ENCODE data around the gene C6.

DNA sequence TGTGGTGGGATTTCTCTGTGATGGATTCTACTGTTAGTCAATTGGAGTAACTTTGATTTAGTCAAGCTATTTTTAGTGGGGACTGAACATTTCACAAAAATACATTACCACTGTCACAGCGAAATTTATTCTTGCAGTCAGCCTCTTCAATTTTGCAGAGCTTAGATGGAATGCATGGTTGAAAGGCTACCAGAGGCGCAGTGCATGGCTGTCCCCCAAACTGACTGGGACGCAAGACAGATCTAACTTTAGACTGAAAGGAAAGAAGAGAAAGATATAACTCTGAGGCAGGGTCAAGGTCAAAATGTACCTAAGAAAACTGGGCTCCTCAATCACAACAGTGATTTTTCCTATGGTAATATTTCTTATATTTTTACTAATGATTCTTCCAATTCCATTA, 13.7 kb downstream of the C6 start:
- TF ChIP-seq, protein P1, sequence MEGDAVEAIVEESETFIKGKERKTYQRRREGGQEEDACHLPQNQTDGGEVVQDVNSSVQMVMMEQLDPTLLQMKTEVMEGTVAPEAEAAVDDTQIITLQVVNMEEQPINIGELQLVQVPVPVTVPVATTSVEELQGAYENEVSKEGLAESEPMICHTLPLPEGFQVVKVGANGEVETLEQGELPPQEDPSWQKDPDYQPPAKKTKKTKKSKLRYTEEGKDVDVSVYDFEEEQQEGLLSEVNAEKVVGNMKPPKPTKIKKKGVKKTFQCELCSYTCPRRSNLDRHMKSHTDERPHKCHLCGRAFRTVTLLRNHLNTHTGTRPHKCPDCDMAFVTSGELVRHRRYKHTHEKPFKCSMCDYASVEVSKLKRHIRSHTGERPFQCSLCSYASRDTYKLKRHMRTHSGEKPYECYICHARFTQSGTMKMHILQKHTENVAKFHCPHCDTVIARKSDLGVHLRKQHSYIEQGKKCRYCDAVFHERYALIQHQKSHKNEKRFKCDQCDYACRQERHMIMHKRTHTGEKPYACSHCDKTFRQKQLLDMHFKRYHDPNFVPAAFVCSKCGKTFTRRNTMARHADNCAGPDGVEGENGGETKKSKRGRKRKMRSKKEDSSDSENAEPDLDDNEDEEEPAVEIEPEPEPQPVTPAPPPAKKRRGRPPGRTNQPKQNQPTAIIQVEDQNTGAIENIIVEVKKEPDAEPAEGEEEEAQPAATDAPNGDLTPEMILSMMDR (conservative IDR thresholded peaks at IDR 0.05 in 1 of 2, IDR thresholded peaks at IDR 0.05 in 1 of 2; ENCODE audit: low read depth in 1 of 2, low read length in 2 of 2), result no peak
- no peak for TF ChIP-seq EZH2 (IDR thresholded peaks at IDR 0.05; ENCODE audit: low read length, missing control alignments)

Data from fibroblast of lung (primary cell).